DMS153 (cell line): ENCODE data around the gene DEPDC5.
A peak's percentile ranks its signal among the peaks of the same experiment; 100 is the strongest.

Source experiments
- DNase-seq: peaks from one replicate; lab custom pipeline; 2025; lab: John Stamatoyannopoulos, UW

The DEPDC5 gene

GRCh38 chr22:31925056-31925455 is 171.2 kb downstream of the DEPDC5 start:
- DNase-seq = no peak

DNA sequence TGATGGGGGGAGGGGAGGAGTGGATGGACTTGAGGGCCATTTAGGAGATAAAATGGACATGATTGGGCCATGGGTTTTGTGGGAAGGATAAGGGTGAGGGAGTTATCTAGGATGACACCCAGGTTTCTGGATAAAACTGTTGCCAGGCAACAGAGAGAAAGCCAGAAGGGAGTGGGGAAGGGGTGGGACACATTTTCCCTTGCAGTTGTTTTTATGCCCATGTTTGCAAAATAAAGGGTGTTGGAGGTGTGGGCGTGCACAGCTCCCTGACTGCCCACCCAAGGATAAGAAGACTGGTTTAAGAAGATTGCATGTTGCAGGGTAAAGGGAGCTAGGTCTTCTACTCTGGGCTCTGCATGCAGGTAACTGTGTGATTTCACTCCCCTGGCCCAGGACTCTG is 172.2 kb downstream of the DEPDC5 start:
- DNase-seq = no peak

- no peak for DNase-seq
Measured at GRCh38 chr22:31926969-31927368, 173.2 kb downstream of the DEPDC5 start.

DNA sequence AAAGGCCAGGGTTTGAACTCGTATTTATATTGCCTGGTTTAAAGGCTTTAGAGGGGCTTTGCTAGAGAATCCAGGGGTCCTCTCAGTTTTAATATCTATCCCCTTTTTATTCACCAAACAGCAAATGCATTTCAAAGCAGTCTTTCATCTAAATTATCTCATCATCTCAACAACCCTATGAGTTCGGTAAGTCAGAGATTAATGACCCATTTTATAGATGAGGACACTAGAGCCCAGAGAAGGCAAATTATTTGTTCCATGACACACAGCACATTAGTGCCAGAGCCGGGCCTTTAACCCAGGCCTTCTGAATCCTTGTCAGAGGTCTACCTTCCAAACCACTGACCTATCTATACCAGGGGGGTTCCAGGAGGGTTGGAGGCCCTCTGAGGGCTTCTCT is 173.7 kb downstream of the DEPDC5 start:
- DNase-seq = no peak

GRCh38 chr22:31929167-31929930 is 175.5 kb downstream of the DEPDC5 start:
- DNase-seq = no peak

DNA sequence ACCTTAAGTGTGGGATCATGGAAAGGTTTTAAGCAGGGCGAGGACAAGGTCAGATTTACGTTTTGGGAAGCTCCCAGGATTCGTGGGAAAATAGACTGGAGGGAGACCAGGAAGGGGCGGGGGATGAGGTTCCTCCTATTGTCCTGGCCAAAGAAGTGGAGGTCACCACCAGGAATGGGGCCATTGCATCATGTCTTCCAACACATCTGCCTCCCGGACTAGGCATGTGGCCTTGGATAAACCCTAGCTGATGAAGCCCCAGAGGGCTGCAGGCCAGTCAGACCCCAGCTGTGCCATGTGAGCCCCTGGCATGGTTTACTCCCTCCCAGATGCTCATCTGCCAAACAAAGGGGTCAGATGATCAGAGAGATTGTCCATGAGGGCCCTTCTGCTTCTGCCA is 179.0 kb downstream of the DEPDC5 start:
- no peak for DNase-seq

- no peak for DNase-seq
Measured at GRCh38 chr22:31933406-31933805, 179.6 kb downstream of the DEPDC5 start.

GRCh38 chr22:31933816-31934482 is 180.1 kb downstream of the DEPDC5 start:
- no peak for DNase-seq

DNA sequence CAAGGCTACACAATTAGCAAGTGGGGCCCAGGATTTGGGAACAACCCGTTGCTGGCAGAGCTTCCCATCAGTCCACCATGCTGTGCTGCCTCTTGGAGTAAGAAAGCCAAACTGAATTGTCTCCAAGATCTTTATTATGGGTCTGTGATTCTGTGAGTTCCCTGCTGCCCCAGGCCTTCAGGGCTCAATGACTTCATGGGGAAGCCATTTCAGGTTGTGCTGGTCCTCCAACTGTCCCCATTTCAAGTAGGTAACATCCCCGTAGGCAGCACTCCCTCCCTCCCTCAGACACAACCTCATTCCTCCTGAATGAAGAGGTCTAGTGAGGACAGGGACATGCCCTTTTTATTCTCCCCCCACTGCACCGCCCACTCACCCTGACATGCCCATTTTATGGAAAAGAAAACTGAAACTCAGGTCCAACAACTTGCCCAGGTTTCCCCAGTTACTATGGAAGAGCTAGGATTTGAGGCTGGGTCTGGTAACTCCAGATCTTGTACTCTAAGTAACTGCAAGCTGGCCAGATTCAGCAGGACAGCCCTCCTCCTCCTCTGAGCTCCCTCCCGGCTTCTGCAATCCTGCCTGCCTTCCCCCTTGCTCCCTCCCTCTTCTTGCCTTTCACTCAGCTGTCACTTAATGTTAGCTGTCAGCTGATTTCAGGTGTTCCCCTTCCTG is 182.3 kb downstream of the DEPDC5 start:
- no peak for DNase-seq

- DNase-seq = no peak
Measured at GRCh38 chr22:31937341-31937740, 183.5 kb downstream of the DEPDC5 start.

DNA sequence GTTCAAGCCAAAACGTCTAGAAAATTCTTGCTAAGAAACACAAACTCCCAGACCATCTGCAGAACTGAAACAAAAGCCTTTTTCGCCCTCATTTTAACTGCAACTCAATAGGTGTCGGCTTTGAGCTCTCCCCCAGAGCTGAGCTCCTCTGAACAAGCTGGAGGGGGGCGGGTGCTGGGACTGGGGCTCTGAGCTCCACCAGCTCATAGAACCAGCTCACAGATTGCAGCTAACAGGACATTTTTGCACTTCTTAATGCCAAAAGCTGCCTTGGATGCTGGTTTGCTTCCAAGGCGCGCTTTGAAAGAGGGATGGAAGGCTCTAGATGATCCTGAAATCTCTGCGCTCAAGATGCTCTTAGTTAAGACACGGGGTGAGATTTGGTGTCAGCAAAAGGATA is 184.5 kb downstream of the DEPDC5 start:
- DNase-seq = no peak

DNA sequence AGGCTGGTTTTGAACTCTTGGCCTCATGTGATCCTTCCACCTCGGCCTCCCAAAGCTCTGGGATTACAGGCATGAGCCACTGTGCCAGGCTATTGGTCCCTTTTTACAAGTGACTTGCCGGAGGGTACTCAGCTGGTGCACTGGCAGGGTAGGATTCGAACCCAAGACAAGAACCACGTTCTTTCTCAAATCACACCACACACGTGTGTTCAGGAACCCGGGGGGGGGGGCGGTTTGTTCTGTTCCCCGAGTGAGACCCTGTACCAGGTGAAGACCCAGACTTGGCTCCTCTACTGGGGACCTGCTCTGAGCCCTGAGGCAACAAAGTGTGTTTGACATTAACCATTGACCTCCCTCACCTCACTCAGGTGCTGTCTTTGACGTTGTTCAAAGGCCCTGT is 186.7 kb downstream of the DEPDC5 start:
- no peak for DNase-seq

- no peak for DNase-seq
Measured at GRCh38 chr22:31942091-31942490, 188.3 kb downstream of the DEPDC5 start.

- DNase-seq = no peak
Measured at GRCh38 chr22:31943206-31943977, 189.6 kb downstream of the DEPDC5 start.

- DNase-seq = peak; percentile 92
Measured at GRCh38 chr22:31943978-31944699, 190.3 kb downstream of the DEPDC5 start, which contains the start of gene YWHAH. TSS of gene YWHAH (plus strand) at chr22:31944535. CDS start at chr22:31944734, 199 bp downstream.

DNA sequence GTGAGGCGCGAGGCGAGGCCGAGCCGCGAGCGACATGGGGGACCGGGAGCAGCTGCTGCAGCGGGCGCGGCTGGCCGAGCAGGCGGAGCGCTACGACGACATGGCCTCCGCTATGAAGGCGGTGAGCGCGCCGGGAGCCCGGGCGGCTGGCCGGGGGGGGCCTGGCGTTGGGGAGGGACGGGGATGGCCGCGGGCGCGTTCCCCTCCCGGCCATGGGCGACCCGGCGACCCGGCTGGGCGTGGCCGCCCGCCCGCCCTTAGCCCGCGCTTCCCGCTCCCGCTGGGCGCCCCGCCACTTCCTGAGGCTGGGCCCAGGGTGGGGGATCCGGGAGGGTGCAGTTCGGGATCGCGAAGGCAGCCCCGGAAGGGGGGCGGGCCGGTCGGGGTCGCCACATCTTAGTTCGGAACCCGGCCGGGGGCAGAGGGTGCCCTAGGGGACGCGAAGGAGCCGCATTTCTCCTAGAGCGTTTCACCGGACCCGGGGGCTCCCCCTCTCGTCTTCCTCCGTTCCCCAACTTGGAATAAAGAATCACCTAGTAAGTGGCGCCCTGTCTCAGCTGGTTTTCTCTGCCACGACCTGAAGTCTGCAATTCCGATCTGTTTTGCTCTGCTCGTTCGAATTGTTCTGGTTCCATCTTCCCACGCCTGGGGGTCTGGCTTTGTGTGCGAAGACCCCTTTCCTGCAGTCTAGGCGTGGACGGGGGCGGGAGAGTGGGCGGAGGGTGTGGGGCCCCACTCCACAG is 191.1 kb downstream of the DEPDC5 start:
- DNase-seq = no peak

GRCh38 chr22:31945443-31945855 is 191.6 kb downstream of the DEPDC5 start:
- DNase-seq = no peak

DNA sequence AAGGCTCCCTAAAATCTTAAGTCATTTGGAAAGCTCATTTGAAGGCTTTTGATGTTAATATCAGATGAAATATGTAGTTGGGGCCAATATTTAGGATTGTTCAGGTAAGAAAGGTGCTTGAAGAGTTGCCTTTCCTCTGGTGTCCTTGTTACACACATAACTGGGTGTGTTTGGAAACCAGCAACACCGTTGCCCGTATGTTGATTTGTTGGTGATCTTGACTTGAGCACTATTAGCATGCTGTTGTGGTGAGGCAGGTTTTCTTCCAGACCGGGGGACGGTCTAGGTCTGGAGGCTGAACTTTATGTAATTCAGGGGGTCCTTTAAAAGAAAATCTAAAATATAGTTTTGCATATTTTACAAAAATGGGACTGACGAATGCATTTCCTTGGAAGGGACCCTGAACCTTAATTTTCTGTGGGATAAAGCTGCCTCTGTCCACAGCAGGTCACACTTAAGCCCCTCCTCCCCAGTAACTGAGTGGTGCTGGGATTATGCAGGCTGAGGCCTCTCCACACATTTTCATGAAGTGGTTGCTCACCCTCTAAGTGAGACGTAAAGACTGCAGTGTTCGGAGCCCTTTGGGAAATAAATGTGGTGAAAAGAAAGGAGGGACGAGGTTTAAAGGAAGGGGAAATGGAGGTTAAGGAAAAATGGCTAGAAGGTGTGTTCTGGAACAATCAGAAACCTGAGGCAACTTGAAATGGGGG is 192.3 kb downstream of the DEPDC5 start:
- DNase-seq = no peak

- DNase-seq = no peak
Measured at GRCh38 chr22:31947296-31947695, 193.5 kb downstream of the DEPDC5 start.

DNA sequence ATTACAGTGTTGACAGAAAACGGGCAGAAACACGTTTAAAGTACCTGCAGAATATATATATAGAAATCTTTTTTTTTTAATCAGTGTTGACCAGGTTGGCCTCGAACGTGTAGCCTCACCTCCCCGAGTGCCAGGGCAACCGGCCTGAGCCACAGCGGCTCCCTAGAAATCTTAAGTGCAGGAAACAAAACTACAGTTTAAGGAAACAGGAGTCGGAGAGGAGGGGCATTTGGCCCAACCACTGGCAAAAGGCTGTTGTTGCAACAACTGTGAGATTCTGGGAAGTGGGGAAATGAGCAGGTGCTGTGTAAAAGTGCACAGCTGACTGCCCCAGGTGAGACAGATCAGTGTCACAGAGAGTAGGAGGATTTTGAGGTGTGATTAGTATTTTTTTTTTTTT is 194.2 kb downstream of the DEPDC5 start:
- no peak for DNase-seq
